Cardiac muscle cell (in vitro differentiated cells and primary cell): ENCODE data around the gene PTPRA. TPM values are rescaled to one million over a fixed set of nuclear protein-coding genes. Genes with fewer than 3 reads are reported as not detected.

Experiments
- DNase-seq, 2 donors: peaks; one replicate each; pipeline versions ENCODE4 v3.0.0 to v3.0.0-alpha.2; 2010 to 2017; ENCODE audit warnings: low read depth in 1 of 2, low spot score in 1 of 2
- H3K27ac ChIP-seq: fragments of 200-600 bp; sonication (generic); 2 replicates; pipeline ENCODE4 v1.5.1; 2016
- H3K27me3 ChIP-seq: fragments of 200-600 bp; sonication (generic); 2 replicates; pipeline ENCODE4 v1.6.0; 2016; ENCODE audit warnings: control low read depth
- H3K36me3 ChIP-seq: fragments of 200-600 bp; sonication (generic); 2 replicates; pipeline ENCODE4 v1.5.1; 2016; ENCODE audit warnings: control low read depth
- H3K4me1 ChIP-seq: fragments of 200-600 bp; sonication (generic); 2 replicates; pipeline ENCODE4 v1.8.1; 2017; ENCODE audit warnings: low read depth, mild to moderate bottlenecking, mixed run types
- H3K4me3 ChIP-seq: fragments of 200-600 bp; sonication (generic); 2 replicates; pipeline ENCODE4 v1.5.1; 2016; ENCODE audit warnings: mild to moderate bottlenecking
- H3K9me3 ChIP-seq: fragments of 200-600 bp; sonication (generic); 2 replicates; pipeline ENCODE4 v1.5.1; 2017; ENCODE audit warnings: low read depth, mild to moderate bottlenecking, control low read depth
- polyA plus RNA-seq: library from polyadenylated mRNA; unstranded; fragments of >200 nt; fragmentation: Nextera tagmentation; extraction: Ambion mirVana; gene quantifications from 2 replicates; pipeline ENCODE4 v1.2.1, GENCODE V29; 2016
- total RNA-seq: library from RNA; depleted of rRNA; stranded (reverse); fragments of >200 nt; gene quantifications from 2 replicates; pipeline ENCODE4 v1.2.3, GENCODE V29; 2016
- TF ChIP-seq, protein P1 (sequence below): IDR thresholded peaks from 2 replicates; pipeline ENCODE4 v1.5.1; 2012; ENCODE audit warnings: low read depth, mild to moderate bottlenecking, low read length

Gene PTPRA
- total and polyA plus RNA-seq, 2 experiments from 2014 or later: 44.0 to 69.4 TPM

DNA sequence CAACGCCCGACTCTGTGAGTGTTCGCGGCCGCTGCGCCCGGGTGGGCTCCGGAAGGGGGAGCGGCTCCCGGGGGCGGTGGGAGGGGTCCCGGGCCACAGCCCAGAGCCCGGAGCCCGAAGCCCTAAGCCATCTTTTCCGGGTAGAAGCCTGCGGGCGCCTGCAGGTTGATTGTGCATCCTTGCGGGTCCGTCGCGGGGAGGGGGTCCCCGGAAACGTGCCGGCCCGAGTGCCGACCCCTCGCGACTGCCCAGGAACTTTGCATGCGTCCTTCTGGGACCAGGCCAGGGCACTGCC, 413 bp downstream of the PTPRA start:
- H3K9me3 ChIP-seq: no peaks in the 10 kb centered on the region
- peaks cover 14% of the 10 kb centered on the region for H3K27me3 ChIP-seq
- DNase-seq: peak; percentile 51 to 87
- TF ChIP-seq, protein P1, sequence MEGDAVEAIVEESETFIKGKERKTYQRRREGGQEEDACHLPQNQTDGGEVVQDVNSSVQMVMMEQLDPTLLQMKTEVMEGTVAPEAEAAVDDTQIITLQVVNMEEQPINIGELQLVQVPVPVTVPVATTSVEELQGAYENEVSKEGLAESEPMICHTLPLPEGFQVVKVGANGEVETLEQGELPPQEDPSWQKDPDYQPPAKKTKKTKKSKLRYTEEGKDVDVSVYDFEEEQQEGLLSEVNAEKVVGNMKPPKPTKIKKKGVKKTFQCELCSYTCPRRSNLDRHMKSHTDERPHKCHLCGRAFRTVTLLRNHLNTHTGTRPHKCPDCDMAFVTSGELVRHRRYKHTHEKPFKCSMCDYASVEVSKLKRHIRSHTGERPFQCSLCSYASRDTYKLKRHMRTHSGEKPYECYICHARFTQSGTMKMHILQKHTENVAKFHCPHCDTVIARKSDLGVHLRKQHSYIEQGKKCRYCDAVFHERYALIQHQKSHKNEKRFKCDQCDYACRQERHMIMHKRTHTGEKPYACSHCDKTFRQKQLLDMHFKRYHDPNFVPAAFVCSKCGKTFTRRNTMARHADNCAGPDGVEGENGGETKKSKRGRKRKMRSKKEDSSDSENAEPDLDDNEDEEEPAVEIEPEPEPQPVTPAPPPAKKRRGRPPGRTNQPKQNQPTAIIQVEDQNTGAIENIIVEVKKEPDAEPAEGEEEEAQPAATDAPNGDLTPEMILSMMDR: no peak
- H3K4me3 ChIP-seq: peak overlapping the region; percentile 100
- H3K27ac ChIP-seq: peak overlapping the region; percentile 85
- H3K4me1 ChIP-seq: peaks cover 9% of the 10 kb centered on the region
- H3K36me3 ChIP-seq: no peaks in the 10 kb centered on the region

DNA sequence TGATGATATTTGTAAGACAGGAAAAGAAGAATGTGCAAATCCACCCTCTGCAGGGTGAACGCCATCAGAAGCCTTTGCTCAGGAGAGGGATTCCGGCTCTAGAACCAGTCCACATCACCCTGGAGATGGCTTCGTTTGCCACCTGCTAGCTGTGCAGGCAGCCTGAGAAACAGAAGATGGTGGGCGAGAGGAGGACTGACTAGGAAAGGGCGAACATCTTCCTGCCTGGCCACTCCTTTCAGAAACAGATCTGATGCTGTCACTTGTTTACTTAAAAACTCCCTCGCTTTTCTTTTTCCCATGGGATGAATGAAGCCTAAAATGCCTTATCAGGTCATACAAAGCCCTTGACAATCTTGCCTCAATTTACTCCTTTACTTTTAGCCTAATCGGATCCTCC, 1.2 kb downstream of the PTPRA start:
- H3K4me3 ChIP-seq: peak overlapping the region; percentile 100
- H3K36me3 ChIP-seq: no peaks in the 10 kb centered on the region
- H3K4me1 ChIP-seq: peaks cover 9% of the 10 kb centered on the region
- TF ChIP-seq, protein P1: no peak
- peak in 1 of 2 donors; percentile 7 for DNase-seq
- H3K9me3 ChIP-seq: no peaks in the 10 kb centered on the region
- no peak overlapping the region for H3K27ac ChIP-seq
- H3K27me3 ChIP-seq: peaks cover 14% of the 10 kb centered on the region

GRCh38 chr20:2875690-2876203, 2.5 kb downstream of the PTPRA start:
- Histone ChIP-seq H3K4me3 (no peak overlapping the region), H3K27ac (no peak overlapping the region), H3K27me3 (peaks cover 14% of the 10 kb centered on the region), H3K9me3 (no peaks in the 10 kb centered on the region), H3K36me3 (no peaks in the 10 kb centered on the region), H3K4me1 (peaks cover 16% of the 10 kb centered on the region)
- TF ChIP-seq, protein P1: no peak
- no peak for DNase-seq

DNA sequence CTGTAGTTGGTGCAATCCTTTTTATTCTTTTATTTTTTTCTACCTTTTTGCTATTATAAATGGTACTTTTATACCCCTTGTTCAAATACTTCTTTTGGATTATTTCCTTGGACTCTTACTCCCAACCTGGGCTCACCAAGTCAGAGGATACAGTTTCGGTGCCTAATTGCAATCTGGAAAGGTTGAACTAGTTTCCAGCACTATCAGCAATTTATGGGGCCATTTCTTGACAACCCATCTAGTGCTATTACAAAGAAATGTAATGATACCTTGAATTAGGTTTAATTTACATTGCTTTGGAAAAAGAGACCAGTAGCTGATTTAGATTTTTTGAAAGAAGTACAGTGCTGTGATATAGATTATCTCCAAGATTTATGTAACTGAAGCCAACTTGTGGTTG, 5.2 kb downstream of the PTPRA start:
- Histone ChIP-seq H3K27me3 (no peaks in the 10 kb centered on the region), H3K4me1 (peaks cover 16% of the 10 kb centered on the region), H3K4me3 (no peak overlapping the region), H3K9me3 (no peaks in the 10 kb centered on the region), H3K36me3 (no peaks in the 10 kb centered on the region), H3K27ac (no peak overlapping the region)
- no peak for DNase-seq
- TF ChIP-seq, protein P1: no peak

- DNase-seq: peak in 1 of 2 donors; percentile 79
- Histone ChIP-seq H3K27ac (no peak overlapping the region), H3K4me3 (no peak overlapping the region), H3K36me3 (no peaks in the 10 kb centered on the region), H3K27me3 (no peaks in the 10 kb centered on the region), H3K9me3 (no peaks in the 10 kb centered on the region), H3K4me1 (peaks cover 16% of the 10 kb centered on the region)
- TF ChIP-seq, protein P1: no peak
These were observed 5.9 kb downstream of the PTPRA start for GRCh38 chr20:2879146-2879545.

- H3K9me3 ChIP-seq: no peaks in the 10 kb centered on the region
- TF ChIP-seq, protein P1: no peak
These were observed 7.4 kb downstream of the PTPRA start for GRCh38 chr20:2880650-2881049.

More at GRCh38 chr20:2880650-2881049, 7.4 kb downstream of the PTPRA start:
- H3K36me3 ChIP-seq: no peaks in the 10 kb centered on the region
- H3K27ac ChIP-seq: no peak overlapping the region
- H3K27me3 ChIP-seq: no peaks in the 10 kb centered on the region
- H3K4me3 ChIP-seq: no peak overlapping the region
- DNase-seq: no peak
- peaks cover 7% of the 10 kb centered on the region for H3K4me1 ChIP-seq
